ACHN (cell line): Measurements from ENCODE around the gene RNF151.

ENCODE experiments used
- DNase-seq: peaks from one replicate; pipeline ENCODE4 v3.0.0-alpha.2; 2015
- in situ Hi-C: cut with HindIII; loops from 2 replicates; pipeline ENCODE4 v1.10.0; 2017; ENCODE audit warnings: low sequenced_read_pairs, low pct_ligation_motif_present, low pct_unique_long_range_greater_than_20kb

RNF151 gene

GRCh38 chr16:2015117-2015946 lies 48.7 kb downstream of the RNF151 start:
- in situ Hi-C loops, result no loop called here
- no peak for DNase-seq

DNA sequence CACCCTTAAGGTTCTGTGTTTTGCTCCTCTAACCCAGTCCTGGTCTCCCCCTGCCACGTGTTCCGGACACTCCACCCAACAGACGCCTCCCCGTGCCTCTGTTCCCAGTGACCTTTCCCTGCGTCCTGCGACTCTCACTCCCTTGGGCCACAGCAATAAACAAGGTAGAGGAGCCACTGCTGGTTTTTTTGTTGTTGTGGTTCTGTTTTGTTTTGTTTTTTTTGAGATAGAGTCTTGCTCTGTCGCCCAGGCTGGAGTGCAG lies 49.2 kb downstream of the RNF151 start:
- in situ Hi-C loops, result no loop called here
- DNase-seq, result no peak

- no peak for DNase-seq
- in situ Hi-C loops, result no loop called here
Measured at GRCh38 chr16:2016407-2016922, 49.8 kb downstream of the RNF151 start.
